B cell (primary cell): ENCODE data around the gene RNLS. TPM values are rescaled to one million over a fixed set of nuclear protein-coding genes. Genes with fewer than 3 reads are reported as not detected.

Experiments
- ATAC-seq: fragments of 200-7000 bp; cut with Tn5 transposase; one replicate; pipeline ENCODE4 v1.10.0; 2021; ENCODE audit warnings: low read depth, mild to moderate bottlenecking, moderate number of reproducible peaks, moderate library complexity
- CTCF ChIA-PET: fragments of 350-600 bp; sonication (Branson Sonifier 250); formaldehyde crosslinking; loops from one replicate; lab custom pipeline; 2021; ENCODE audit warnings: antibody characterized with exemption, inconsistent platforms; lab: Charles Lee
- POLR2A ChIA-PET: fragments of 350-600 bp; sonication (Branson Sonifier 250); formaldehyde crosslinking; loops from one replicate; lab custom pipeline; 2021; ENCODE audit warnings: antibody characterized with exemption; lab: Charles Lee
- DNase-seq: peaks from one replicate; pipeline ENCODE4 v3.0.0; 2013
- H2AFZ ChIP-seq: 2 replicates; pipeline ENCODE4 v1.6.1; 2012; ENCODE audit warnings: mild to moderate bottlenecking, low read depth, low read length; ENCODE audit not compliant: insufficient read depth, poor library complexity, severe bottlenecking
- H3K27ac ChIP-seq, 2 donors: 1 replicate in 1 of 2; 2 replicates in 1 of 2; pipeline ENCODE4 v1.5.1; 2012 to 2013; ENCODE audit warnings: low read length in 2 of 2, mild to moderate bottlenecking in 2 of 2, moderate library complexity in 1 of 2
- H3K27me3 ChIP-seq, 4 experiments: fragments of 200-600 bp in 1 of 4; sonication (generic) in 1 of 4; replicated peaks in 1 of 4; 1 replicate in 2 of 4; 2 replicates in 2 of 4; pipeline versions ENCODE4 v1.6.1 to v1.7.0; 2013 to 2016; ENCODE audit warnings: low read length in 3 of 4, mild to moderate bottlenecking in 2 of 4, mixed read lengths in 1 of 4, moderate library complexity in 1 of 4; ENCODE audit not compliant: insufficient read depth in 4 of 4, control insufficient read depth in 3 of 4; ENCODE audit errors: control extremely low read depth in 1 of 4
- H3K36me3 ChIP-seq, 2 experiments: replicated peaks in 1 of 2; 1 replicate in 1 of 2; 2 replicates in 1 of 2; pipeline versions ENCODE4 v1.6.1 to v1.7.1; 2013; ENCODE audit warnings: low read length in 1 of 2; ENCODE audit not compliant: insufficient read depth in 2 of 2, control insufficient read depth in 1 of 2; ENCODE audit errors: control extremely low read depth in 1 of 2, extremely low read depth in 1 of 2
- H3K4me1 ChIP-seq, 2 donors: fragments of 200-600 bp in 1 of 2; sonication (generic) in 1 of 2; 1 replicate in 1 of 2; 2 replicates in 1 of 2; pipeline versions ENCODE4 v1.5.1 to v1.6.1; 2013 to 2017; ENCODE audit warnings: low read length in 2 of 2; ENCODE audit not compliant: control insufficient read depth in 2 of 2, insufficient read depth in 2 of 2
- H3K4me2 ChIP-seq: replicated peaks from 2 replicates; pipeline ENCODE3; 2012; ENCODE audit warnings: mild to moderate bottlenecking, low read depth, low read length; ENCODE audit not compliant: poor library complexity, severe bottlenecking
- H3K4me3 ChIP-seq, 5 experiments: fragments of 200-600 bp in 1 of 5; sonication (generic) in 1 of 5; 1 replicate in 3 of 5; 2 replicates in 2 of 5; pipeline versions ENCODE4 v1.5.1 to v1.7.0; 2011 to 2016; ENCODE audit warnings: low read length in 4 of 5, mild to moderate bottlenecking in 4 of 5, low read depth in 2 of 5, control low read depth in 1 of 5, moderate library complexity in 1 of 5; ENCODE audit not compliant: insufficient read depth in 1 of 5; ENCODE audit errors: control extremely low read depth in 1 of 5, extremely low read depth in 1 of 5
- H3K79me2 ChIP-seq: fragments of 200-600 bp; sonication (generic); one replicate; pipeline ENCODE4 v1.6.0; 2016; ENCODE audit warnings: low read length; ENCODE audit not compliant: control insufficient read depth, insufficient read depth
- H3K9ac ChIP-seq: fragments of 200-600 bp; sonication (generic); 2 replicates; pipeline ENCODE4 v1.6.1; 2017; ENCODE audit warnings: mild to moderate bottlenecking, low read length, moderate library complexity
- H3K9me3 ChIP-seq, 3 donors: one replicate each; pipeline versions ENCODE4 v1.6.1 to v1.7.1; 2013; ENCODE audit warnings: low read length in 2 of 3; ENCODE audit not compliant: control insufficient read depth in 2 of 3, insufficient read depth in 1 of 3; ENCODE audit errors: control extremely low read depth in 1 of 3
- H4K20me1 ChIP-seq: 2 replicates; pipeline ENCODE4 v1.6.0; 2012; ENCODE audit warnings: mild to moderate bottlenecking, low read length; ENCODE audit not compliant: insufficient read depth, control insufficient read depth, poor library complexity, severe bottlenecking
- H3K27ac Mint-ChIP-seq: one replicate; pipeline ENCODE4 v1.8.0; 2021; ENCODE audit warnings: mixed read lengths
- H3K27me3 Mint-ChIP-seq: one replicate; pipeline ENCODE4 v1.8.0; 2021; ENCODE audit warnings: mixed read lengths
- H3K4me1 Mint-ChIP-seq: one replicate; pipeline ENCODE4 v1.8.0; 2021; ENCODE audit warnings: mixed read lengths
- H3K4me3 Mint-ChIP-seq: one replicate; pipeline ENCODE4 v1.8.0; 2021; ENCODE audit warnings: mixed read lengths
- H3K9me3 Mint-ChIP-seq: one replicate; pipeline ENCODE4 v1.8.0; 2022; ENCODE audit warnings: mixed read lengths; ENCODE audit not compliant: insufficient read depth
- EZH2 ChIP-seq: IDR thresholded peaks from 2 replicates; pipeline ENCODE4 v1.6.1; 2012; ENCODE audit warnings: borderline replicate concordance, low read depth, mild to moderate bottlenecking, moderate library complexity, low read length; ENCODE audit not compliant: insufficient read depth, poor library complexity, severe bottlenecking
- WGBS: methylation state at CpG from one replicate; pipeline ENCODE4 v1.1.5; 2013; ENCODE audit warnings: missing lambda C conversion rate; ENCODE audit not compliant: insufficient coverage; 5-methylcytosine and 5-hydroxymethylcytosine counted together
- intact Hi-C: fragments of 100-400 bp; cut with micrococcal nuclease; formaldehyde crosslinking; loops from one replicate; pipeline ENCODE4 v1.10.0; 2022
- polyA plus RNA-seq: library from polyadenylated mRNA; depleted of rRNA; stranded (reverse); fragments of >200 nt; gene quantifications from 2 replicates; pipeline ENCODE4 v1.2.3, GENCODE V29; 2012
- total RNA-seq, 2 donors: library from RNA; stranded (reverse); fragments of 120-200 nt in 1 of 2; gene quantifications; 1 replicate in 1 of 2; 2 replicates in 1 of 2; pipeline versions ENCODE4 v1.2.3 to v1.2.4, GENCODE V29; 2013 to 2022
- TF ChIP-seq, protein P1 (sequence below): fragments of 200-600 bp; IDR thresholded peaks from one replicate; pipeline ENCODE4 v1.8.0; 2022; ENCODE audit warnings: antibody characterized with exemption, mild to moderate bottlenecking

The RNLS gene
- total and polyA plus RNA-seq, 2 donors (not counting 1 experiment from before 2014, with no cell fraction given) = 3.5 to 7.5 TPM

DNA sequence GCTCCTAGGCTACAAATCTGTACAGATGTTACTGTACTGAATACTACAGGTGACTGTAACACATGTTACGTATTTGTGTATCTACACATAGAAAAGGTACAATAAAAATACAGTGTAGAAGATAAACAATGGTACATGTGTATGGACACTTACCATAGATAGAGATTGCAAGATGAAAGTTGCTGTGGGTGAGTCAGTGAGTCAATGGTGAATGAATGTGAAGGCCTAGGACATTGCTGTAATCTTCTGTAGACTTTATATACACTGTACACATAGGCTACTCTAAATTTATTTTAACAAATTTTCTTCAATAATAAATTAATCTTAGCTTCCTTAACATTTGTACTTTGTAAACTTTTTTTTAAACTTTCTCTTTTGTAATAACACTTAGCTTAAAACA, 205.6 kb downstream of the RNLS start:
- H3K27ac ChIP-seq = no peak overlapping the region
- no peaks in the 10 kb centered on the region for H3K79me2 ChIP-seq
- Mint-ChIP-seq H3K9me3 (no peaks in the 10 kb centered on the region), H3K4me1 (peaks cover 7% of the 10 kb centered on the region), H3K4me3 (no peak overlapping the region), H3K27me3 (no peaks in the 10 kb centered on the region), H3K27ac (no peak overlapping the region)
- no CpG with 5 or more reads among the region's 1 CpG for WGBS
- no peaks in the 10 kb centered on the region for H4K20me1 ChIP-seq
- no peaks in the 10 kb centered on the region for H3K27me3 ChIP-seq
- intact Hi-C loops = no loop called here
- ChIA-PET POLR2A (no interaction called here), CTCF (interaction anchor here (1.0 to 2.9 kb wide), 3 partner anchors 9 to 162 kb away, joined by 4 to 16 read pairs (median 5); no protein-coding TSS in a partner anchor)
- H3K4me1 ChIP-seq = no peaks in the 10 kb centered on the region
- no peak overlapping the region for H3K4me2 ChIP-seq
- no peaks in the 10 kb centered on the region for H3K36me3 ChIP-seq
- ATAC-seq = no peak
- H3K9ac ChIP-seq = no peak overlapping the region
- H2AFZ ChIP-seq = no peak overlapping the region
- H3K9me3 ChIP-seq = peaks cover 0 to 4% (median 1%) of the 10 kb centered on the region in 3 donors
- TF ChIP-seq, protein P1, sequence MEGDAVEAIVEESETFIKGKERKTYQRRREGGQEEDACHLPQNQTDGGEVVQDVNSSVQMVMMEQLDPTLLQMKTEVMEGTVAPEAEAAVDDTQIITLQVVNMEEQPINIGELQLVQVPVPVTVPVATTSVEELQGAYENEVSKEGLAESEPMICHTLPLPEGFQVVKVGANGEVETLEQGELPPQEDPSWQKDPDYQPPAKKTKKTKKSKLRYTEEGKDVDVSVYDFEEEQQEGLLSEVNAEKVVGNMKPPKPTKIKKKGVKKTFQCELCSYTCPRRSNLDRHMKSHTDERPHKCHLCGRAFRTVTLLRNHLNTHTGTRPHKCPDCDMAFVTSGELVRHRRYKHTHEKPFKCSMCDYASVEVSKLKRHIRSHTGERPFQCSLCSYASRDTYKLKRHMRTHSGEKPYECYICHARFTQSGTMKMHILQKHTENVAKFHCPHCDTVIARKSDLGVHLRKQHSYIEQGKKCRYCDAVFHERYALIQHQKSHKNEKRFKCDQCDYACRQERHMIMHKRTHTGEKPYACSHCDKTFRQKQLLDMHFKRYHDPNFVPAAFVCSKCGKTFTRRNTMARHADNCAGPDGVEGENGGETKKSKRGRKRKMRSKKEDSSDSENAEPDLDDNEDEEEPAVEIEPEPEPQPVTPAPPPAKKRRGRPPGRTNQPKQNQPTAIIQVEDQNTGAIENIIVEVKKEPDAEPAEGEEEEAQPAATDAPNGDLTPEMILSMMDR = no peak
- TF ChIP-seq EZH2 = no peak
- no peak overlapping the region for H3K4me3 ChIP-seq
- no peak for DNase-seq

DNA sequence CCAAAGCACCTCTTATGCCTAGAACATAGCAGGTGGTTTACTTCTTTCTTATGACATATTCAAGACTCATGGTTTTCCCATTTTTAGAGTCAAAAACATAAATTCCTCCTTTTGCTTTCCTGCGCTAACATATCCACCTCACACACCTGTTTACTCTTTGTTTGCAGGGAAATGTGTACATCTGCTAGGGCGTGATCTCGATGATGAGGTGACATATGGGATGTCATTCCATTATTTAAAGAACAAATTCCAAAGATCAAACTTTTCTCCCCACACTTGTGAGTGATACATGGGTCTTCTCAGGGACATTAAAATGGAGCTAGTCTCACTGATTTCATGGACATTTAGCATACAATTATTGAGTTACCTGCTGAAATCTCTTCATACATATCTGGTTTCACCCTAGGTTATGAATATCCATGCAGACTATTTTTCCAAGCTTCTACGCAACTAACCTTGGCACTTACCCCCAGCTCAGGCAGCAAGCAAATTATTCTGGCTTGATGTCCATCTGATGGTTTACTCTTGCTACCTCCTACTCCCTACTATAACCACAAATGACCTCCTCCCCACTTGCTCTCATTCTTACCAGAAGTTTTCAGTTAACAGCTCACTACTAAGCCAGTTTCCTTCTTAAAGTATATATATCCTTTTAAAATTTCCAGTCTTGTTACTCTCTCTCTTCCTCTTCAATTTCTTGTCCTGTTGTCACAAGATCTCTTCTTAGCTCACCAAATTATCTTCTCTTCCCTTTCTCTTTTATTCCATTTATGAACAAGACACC, 208.5 kb downstream of the RNLS start:
- H3K4me2 ChIP-seq = no peak overlapping the region
- no peaks in the 10 kb centered on the region for H3K9me3 Mint-ChIP-seq
- no peaks in the 10 kb centered on the region for H3K27me3 ChIP-seq
- WGBS = 100% methylated on average over 1 of the region's 4 CpGs
- no peak overlapping the region for H3K27ac Mint-ChIP-seq
- ChIA-PET POLR2A (no interaction called here), CTCF (interaction anchor here (1.5 to 1.8 kb wide), 2 partner anchors 12 to 15 kb away, joined by 4 to 5 read pairs; no protein-coding TSS in a partner anchor)
- peaks cover 6% of the 10 kb centered on the region for H3K4me1 Mint-ChIP-seq
- no peaks in the 10 kb centered on the region for H3K9me3 ChIP-seq
- intact Hi-C loops = no loop called here
- H3K27me3 Mint-ChIP-seq = no peaks in the 10 kb centered on the region
- no peak overlapping the region for H2AFZ ChIP-seq
- H3K4me3 ChIP-seq = no peak overlapping the region
- H4K20me1 ChIP-seq = no peaks in the 10 kb centered on the region
- TF ChIP-seq, protein P1 = no peak
- TF ChIP-seq EZH2 = no peak
- no peaks in the 10 kb centered on the region for H3K4me1 ChIP-seq
- ATAC-seq (no peak), DNase-seq (no peak)
- H3K36me3 ChIP-seq = no peaks in the 10 kb centered on the region
- H3K9ac ChIP-seq = no peak overlapping the region
- no peaks in the 10 kb centered on the region for H3K79me2 ChIP-seq
- no peak overlapping the region for H3K4me3 Mint-ChIP-seq
- H3K27ac ChIP-seq = no peak overlapping the region
